GM23338 (cell line): ENCODE data around the gene MLH1. TPM values are rescaled to one million over a fixed set of nuclear protein-coding genes. Genes with fewer than 3 reads are reported as not detected.

Experiments used
- ATAC-seq: fragments of 200-7000 bp; cut with Tn5 transposase; 3 replicates; pipeline ENCODE4 v1.9.1; 2020
- DNase-seq: peaks from one replicate; pipeline ENCODE4 v3.0.0-alpha.2; 2015; ENCODE audit warnings: low spot score
- H2AFZ ChIP-seq: fragments of 200-600 bp; sonication (generic); 2 replicates; pipeline ENCODE4 v1.8.0; 2016; ENCODE audit warnings: antibody characterized with exemption, mild to moderate bottlenecking, moderate library complexity
- H3F3A ChIP-seq: fragments of 200-600 bp; sonication (generic); replicated peaks from 2 replicates; pipeline ENCODE4 v1.8.0; 2017; ENCODE audit warnings: antibody characterized with exemption, mixed run types, low read depth
- H3K27ac ChIP-seq: fragments of 200-600 bp; sonication (generic); 2 replicates; pipeline ENCODE4 v1.6.1; 2016; ENCODE audit warnings: low read depth
- H3K27me3 ChIP-seq: fragments of 200-600 bp; sonication (generic); 2 replicates; pipeline ENCODE4 v1.8.0; 2016; ENCODE audit warnings: mild to moderate bottlenecking, mixed run types, moderate library complexity; ENCODE audit not compliant: insufficient read depth
- H3K36me3 ChIP-seq: fragments of 200-600 bp; sonication (generic); 2 replicates; pipeline ENCODE4 v1.8.0; 2016; ENCODE audit warnings: mild to moderate bottlenecking; ENCODE audit not compliant: insufficient read depth
- H3K4me1 ChIP-seq: fragments of 200-600 bp; sonication (generic); 2 replicates; pipeline ENCODE4 v1.8.0; 2016; ENCODE audit warnings: mild to moderate bottlenecking, moderate library complexity; ENCODE audit not compliant: insufficient read depth
- H3K4me2 ChIP-seq: fragments of 200-600 bp; sonication (generic); 2 replicates; pipeline ENCODE4 v1.7.1; 2017; ENCODE audit warnings: mixed run types
- H3K4me3 ChIP-seq: fragments of 200-600 bp; sonication (generic); 2 replicates; pipeline ENCODE4 v1.6.1; 2016; ENCODE audit warnings: mixed run types
- H3K79me2 ChIP-seq: fragments of 200-600 bp; sonication (generic); replicated peaks from 2 replicates; pipeline ENCODE4 v1.8.0; 2017; ENCODE audit warnings: mild to moderate bottlenecking; ENCODE audit not compliant: insufficient read depth
- H3K9me2 ChIP-seq: fragments of 200-600 bp; sonication (generic); 2 replicates; pipeline ENCODE4 v1.8.0; 2017; ENCODE audit not compliant: insufficient read depth
- H4K20me1 ChIP-seq: fragments of 200-600 bp; sonication (generic); replicated peaks from 2 replicates; pipeline ENCODE4 v1.8.0; 2017; ENCODE audit warnings: mild to moderate bottlenecking; ENCODE audit not compliant: insufficient read depth
- H3K27ac Mint-ChIP-seq: 2 replicates; pipeline ENCODE4 v1.8.0; 2020; ENCODE audit warnings: inconsistent platforms, mild to moderate bottlenecking, moderate library complexity, mixed read lengths
- H3K27me3 Mint-ChIP-seq: 3 replicates; pipeline ENCODE4 v1.8.0; 2022; ENCODE audit warnings: low read depth, mild to moderate bottlenecking, moderate library complexity, mixed read lengths, inconsistent platforms; ENCODE audit not compliant: insufficient read depth, poor library complexity
- H3K36me3 Mint-ChIP-seq: 3 replicates; pipeline ENCODE4 v1.8.0; 2021; ENCODE audit warnings: low read depth, mild to moderate bottlenecking, inconsistent platforms, moderate library complexity, mixed read lengths
- H3K4me1 Mint-ChIP-seq: 3 replicates; pipeline ENCODE4 v1.8.0; 2020; ENCODE audit warnings: mild to moderate bottlenecking, inconsistent platforms, mixed read lengths
- H3K4me3 Mint-ChIP-seq: 3 replicates; pipeline ENCODE4 v1.8.0; 2021; ENCODE audit warnings: moderate library complexity, mild to moderate bottlenecking, inconsistent platforms, mixed read lengths
- H3K9me3 Mint-ChIP-seq: 3 replicates; pipeline ENCODE4 v1.8.0; 2020; ENCODE audit warnings: moderate library complexity, mild to moderate bottlenecking, inconsistent platforms, mixed read lengths
- CREB1 ChIP-seq: fragments of 250-450 bp; sonication (Bioruptor Pico); IDR thresholded peaks from 2 replicates; pipeline ENCODE4 v1.5.0; 2020; ENCODE audit warnings: low read depth, mild to moderate bottlenecking, moderate library complexity
- ETS1 ChIP-seq: IDR thresholded peaks from 2 replicates; pipeline ENCODE4 v1.6.1; 2016; ENCODE audit warnings: antibody characterized with exemption
- EZH2 ChIP-seq: fragments of 200-600 bp; sonication (generic); IDR thresholded peaks from one replicate; pipeline ENCODE4 v1.8.0; 2017; ENCODE audit warnings: antibody characterized with exemption, mild to moderate bottlenecking, low read depth; ENCODE audit not compliant: unreplicated experiment
- EZH2phosphoT487 ChIP-seq: fragments of 200-600 bp; sonication (generic); IDR thresholded peaks from one replicate; pipeline ENCODE4 v1.8.1; 2018; ENCODE audit warnings: antibody characterized with exemption; ENCODE audit not compliant: unreplicated experiment
- JUNB ChIP-seq: IDR thresholded peaks from one replicate; pipeline ENCODE4 v1.6.1; 2016; ENCODE audit warnings: antibody characterized with exemption; ENCODE audit not compliant: unreplicated experiment
- NANOG ChIP-seq: IDR thresholded peaks from 2 replicates; pipeline ENCODE4 v1.6.1; 2016; ENCODE audit warnings: antibody characterized with exemption, borderline replicate concordance
- POLR2AphosphoS5 ChIP-seq: IDR thresholded peaks from 2 replicates; pipeline ENCODE4 v1.6.1; 2016; ENCODE audit warnings: antibody characterized with exemption, low read depth
- STAT1 ChIP-seq: IDR thresholded peaks from one replicate; pipeline ENCODE4 v1.6.1; 2016; ENCODE audit warnings: antibody characterized with exemption; ENCODE audit not compliant: unreplicated experiment
- ZNF114 ChIP-seq: fragments of 250-450 bp; sonication (Bioruptor Pico); IDR thresholded peaks from 2 replicates; pipeline ENCODE4 v1.5.0; 2020; ENCODE audit warnings: mild to moderate bottlenecking, moderate library complexity
- ZNF462 ChIP-seq: fragments of 250-450 bp; sonication (Bioruptor Pico); IDR thresholded peaks from 2 replicates; pipeline ENCODE4 v1.5.0; 2020; ENCODE audit warnings: mild to moderate bottlenecking, moderate library complexity
- polyA plus RNA-seq: library from polyadenylated mRNA; unstranded; fragments of >200 nt; fragmentation: Nextera tagmentation; extraction: Ambion mirVana; gene quantifications from 2 replicates; pipeline ENCODE4 v1.2.1, GENCODE V29; 2016
- total RNA-seq: library from RNA; depleted of rRNA; stranded (reverse); fragments of >200 nt; shearing (Covaris generic); gene quantifications from 2 replicates; pipeline ENCODE4 v1.2.3, GENCODE V29; 2014
- TF ChIP-seq, protein P1 (sequence below), 2 experiments: fragments of 200-600 bp in 1 of 2; sonication (generic) in 1 of 2; conservative IDR thresholded peaks; 2 replicates each; pipeline versions ENCODE4 v1.5.1 to v1.6.1; 2016 to 2017; ENCODE audit warnings: antibody characterized with exemption in 2 of 2, low read depth in 2 of 2, mild to moderate bottlenecking in 2 of 2, moderate library complexity in 1 of 2

The MLH1 gene
- total and polyA plus RNA-seq, 2 experiments from 2014 or later, result 31.7 to 58.0 TPM

GRCh38 chr3:36973139-36973538 is 20.2 kb upstream of the MLH1 start:
- Histone ChIP-seq H3K36me3 (no peaks in the 10 kb centered on the region), H3K4me2 (no peak overlapping the region), H2AFZ (no peak overlapping the region), H3K27ac (no peak overlapping the region), H3K27me3 (no peaks in the 10 kb centered on the region), H3K9me2 (no peaks in the 10 kb centered on the region), H3K4me1 (peaks cover 7% of the 10 kb centered on the region), H3F3A (no peaks in the 10 kb centered on the region), H3K4me3 (no peak overlapping the region), H4K20me1 (no peaks in the 10 kb centered on the region), H3K79me2 (no peaks in the 10 kb centered on the region)
- no peaks in the 10 kb centered on the region for H3K36me3 Mint-ChIP-seq
- no peak overlapping the region for H3K27ac Mint-ChIP-seq
- TF ChIP-seq STAT1, result no peak
- no peak for TF ChIP-seq EZH2
- no peak for TF ChIP-seq CREB1 (CRISPR knock-in tag)
- no peak for TF ChIP-seq ETS1
- no peak for TF ChIP-seq NANOG
- no peak overlapping the region for H3K4me3 Mint-ChIP-seq
- peaks cover 17% of the 10 kb centered on the region for H3K4me1 Mint-ChIP-seq
- DNase-seq (no peak), ATAC-seq (no peak)
- H3K27me3 Mint-ChIP-seq, result peaks cover 8% of the 10 kb centered on the region
- H3K9me3 Mint-ChIP-seq, result peaks cover 8% of the 10 kb centered on the region; the same call in 2 of the 3 replicates

GRCh38 chr3:36981006-36981405 is 12.3 kb upstream of the MLH1 start:
- peaks cover 45% of the 10 kb centered on the region for H3K36me3 ChIP-seq
- no peak overlapping the region for H3K4me3 ChIP-seq
- no peaks in the 10 kb centered on the region for H3F3A ChIP-seq
- Mint-ChIP-seq H3K27ac (no peak overlapping the region), H3K36me3 (peaks cover 63% of the 10 kb centered on the region), H3K9me3 (peaks cover 43% of the 10 kb centered on the region), H3K4me1 (no peaks in the 10 kb centered on the region), H3K4me3 (no peak overlapping the region), H3K27me3 (peaks cover 10% of the 10 kb centered on the region)
- H3K79me2 ChIP-seq, result no peaks in the 10 kb centered on the region
- 0 out of 2 replicates have a peak, but pooled peaks cover 5% of the 10 kb centered on the region for H4K20me1 ChIP-seq
- H2AFZ ChIP-seq, result no peak overlapping the region
- no peak overlapping the region for H3K27ac ChIP-seq
- no peaks in the 10 kb centered on the region; the same call in 1 of the 2 replicates for H3K9me2 ChIP-seq
- no peaks in the 10 kb centered on the region for H3K27me3 ChIP-seq
- H3K4me2 ChIP-seq, result no peak overlapping the region
- no peak for ATAC-seq
- no peak for DNase-seq
- no peaks in the 10 kb centered on the region for H3K4me1 ChIP-seq
- TF ChIP-seq EZH2 (no peak), NANOG (no peak), EZH2phosphoT487 (no peak), STAT1 (no peak), JUNB (no peak), ZNF114 (CRISPR knock-in tag) (no peak), ETS1 (no peak), POLR2AphosphoS5 (no peak), CREB1 (CRISPR knock-in tag) (no peak), ZNF462 (CRISPR knock-in tag) (no peak)
- TF ChIP-seq, protein P1, sequence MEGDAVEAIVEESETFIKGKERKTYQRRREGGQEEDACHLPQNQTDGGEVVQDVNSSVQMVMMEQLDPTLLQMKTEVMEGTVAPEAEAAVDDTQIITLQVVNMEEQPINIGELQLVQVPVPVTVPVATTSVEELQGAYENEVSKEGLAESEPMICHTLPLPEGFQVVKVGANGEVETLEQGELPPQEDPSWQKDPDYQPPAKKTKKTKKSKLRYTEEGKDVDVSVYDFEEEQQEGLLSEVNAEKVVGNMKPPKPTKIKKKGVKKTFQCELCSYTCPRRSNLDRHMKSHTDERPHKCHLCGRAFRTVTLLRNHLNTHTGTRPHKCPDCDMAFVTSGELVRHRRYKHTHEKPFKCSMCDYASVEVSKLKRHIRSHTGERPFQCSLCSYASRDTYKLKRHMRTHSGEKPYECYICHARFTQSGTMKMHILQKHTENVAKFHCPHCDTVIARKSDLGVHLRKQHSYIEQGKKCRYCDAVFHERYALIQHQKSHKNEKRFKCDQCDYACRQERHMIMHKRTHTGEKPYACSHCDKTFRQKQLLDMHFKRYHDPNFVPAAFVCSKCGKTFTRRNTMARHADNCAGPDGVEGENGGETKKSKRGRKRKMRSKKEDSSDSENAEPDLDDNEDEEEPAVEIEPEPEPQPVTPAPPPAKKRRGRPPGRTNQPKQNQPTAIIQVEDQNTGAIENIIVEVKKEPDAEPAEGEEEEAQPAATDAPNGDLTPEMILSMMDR (conservative IDR thresholded peaks at IDR 0.05; ENCODE audit: low read depth in 2 of 2), result no peak
